ENCODE results near the gene CHRNA7. TPM values are rescaled to one million over a fixed set of nuclear protein-coding genes. Genes with fewer than 3 reads are reported as not detected.

Gene CHRNA7
- total RNA-seq, result 0.32 and 2.0 TPM in 2 replicates

GRCh38 chr15:32029862-32030781 is at the start of gene CHRNA7:
Gene CHRNA7, plus strand, starts transcription at chr15:32030515. Its CDS starts 80 bp downstream, at chr15:32030595.

Other genes with a start within 250 kb of the CHRNA7 start
- gene OTUD7A, start 159.8 kb upstream of the CHRNA7 start, total RNA-seq, result 1.2 TPM in 1 of 2 replicates, not detected in the other